T47D (cell line): ENCODE data around the gene PGS1.

ENCODE experiments used
- DNase-seq, 2 experiments: peaks; one replicate each; pipeline versions ENCODE4 v3.0.0 to v3.0.0-alpha.2; 2011 to 2012; ENCODE audit warnings: low read depth in 1 of 2, low spot score in 1 of 2
- JUND ChIP-seq: IDR thresholded peaks from 2 replicates; pipeline ENCODE4 v1.6.1; 2012; ENCODE audit warnings: low read depth
- in situ Hi-C: cut with HindIII; loops from 2 replicates; pipeline ENCODE4 v1.10.0; 2016; ENCODE audit warnings: low sequenced_read_pairs, low pct_unique_long_range_greater_than_20kb

Gene PGS1

GRCh38 chr17:78426293-78426879 is 47.9 kb downstream of the PGS1 start:
- no peak for TF ChIP-seq JUND
- DNase-seq: no peak
- in situ Hi-C loops: no loop called here

- in situ Hi-C loops: no loop called here
- no peak for TF ChIP-seq JUND
- no peak for DNase-seq
These were observed 48.7 kb downstream of the PGS1 start for GRCh38 chr17:78427140-78427539.

- in situ Hi-C loops: no loop called here
- TF ChIP-seq JUND: no peak
- no peak for DNase-seq
These were observed 49.7 kb downstream of the PGS1 start for GRCh38 chr17:78428025-78428575.

- no peak for DNase-seq
- in situ Hi-C loops: no loop called here
- no peak for TF ChIP-seq JUND
These were observed 50.6 kb downstream of the PGS1 start for GRCh38 chr17:78428836-78429617.

- TF ChIP-seq JUND: no peak
- DNase-seq: no peak
- in situ Hi-C loops: no loop called here
These were observed 51.2 kb downstream of the PGS1 start for GRCh38 chr17:78429618-78429995.

GRCh38 chr17:78430892-78431691 is 52.6 kb downstream of the PGS1 start:
- no peak for TF ChIP-seq JUND
- in situ Hi-C loops: no loop called here
- DNase-seq: no peak

GRCh38 chr17:78431692-78431958 is 53.2 kb downstream of the PGS1 start:
- no peak for TF ChIP-seq JUND
- DNase-seq: no peak
- in situ Hi-C loops: no loop called here

GRCh38 chr17:78432226-78433012 is 54.0 kb downstream of the PGS1 start:
- in situ Hi-C loops: no loop called here
- DNase-seq: no peak
- TF ChIP-seq JUND: no peak

GRCh38 chr17:78433013-78433727 is 54.7 kb downstream of the PGS1 start:
- TF ChIP-seq JUND: no peak

GRCh38 chr17:78433780-78434335 is 55.4 kb downstream of the PGS1 start:
- in situ Hi-C loops: no loop called here
- DNase-seq: no peak
- no peak for TF ChIP-seq JUND

More at GRCh38 chr17:78433013-78433727, 54.7 kb downstream of the PGS1 start:
- in situ Hi-C loops: no loop called here
- no peak for DNase-seq

- no peak for TF ChIP-seq JUND
- no peak for DNase-seq
- in situ Hi-C loops: no loop called here
These were observed 56.2 kb downstream of the PGS1 start for GRCh38 chr17:78434455-78435329.
